ENCODE data around the gene GLYAT.

- TF ChIP-seq CTCF (IDR thresholded peaks at IDR 0.05) (no peak), EZH2 (IDR thresholded peaks at IDR 0.05; ENCODE audit: borderline replicate concordance, insufficient read depth, low read depth, low read length, poor library complexity, severe bottlenecking) (no peak)
These were observed 37.6 kb upstream of the GLYAT start for GRCh38 chr11:58769308-58769707.

Data from B cell (primary cell).